SU-DHL-6 (cell line): ENCODE data around the gene CAPSL.

Experiments used
- H2AFZ ChIP-seq: fragments of 200-600 bp; sonication (generic); 2 replicates; pipeline ENCODE4 v1.6.1; 2014; ENCODE audit warnings: low read depth, mild to moderate bottlenecking, moderate library complexity, mixed read lengths, antibody characterized with exemption, low read length; ENCODE audit not compliant: severe bottlenecking
- H3F3A ChIP-seq: fragments of 200-600 bp; shearing (Covaris generic); 2 replicates; pipeline ENCODE4 v1.6.0; 2016; ENCODE audit warnings: antibody characterized with exemption, mild to moderate bottlenecking; ENCODE audit not compliant: insufficient read depth
- H3K27ac ChIP-seq: fragments of 200-600 bp; sonication (generic); 2 replicates; pipeline ENCODE4 v1.5.1; 2016; ENCODE audit warnings: low read depth, mild to moderate bottlenecking, low read length, moderate library complexity, mixed read lengths
- H3K27me3 ChIP-seq: fragments of 200-600 bp; sonication (generic), shearing (Covaris generic); 2 replicates; pipeline ENCODE4 v1.6.0; 2014; ENCODE audit warnings: mild to moderate bottlenecking, low read length
- H3K36me3 ChIP-seq: fragments of 200-600 bp; sonication (generic); 2 replicates; pipeline ENCODE4 v1.6.1; 2014; ENCODE audit warnings: mild to moderate bottlenecking, low read length, mixed read lengths
- H3K4me2 ChIP-seq: fragments of 300-600, 200-600 bp; shearing (Covaris generic), sonication (generic); 2 replicates; pipeline ENCODE4 v1.6.0; 2014; ENCODE audit warnings: low read length, low read depth, mild to moderate bottlenecking; ENCODE audit not compliant: poor library complexity, severe bottlenecking
- H3K4me3 ChIP-seq: fragments of 200-600 bp; sonication (generic); 2 replicates; pipeline ENCODE4 v1.5.1; 2014; ENCODE audit warnings: antibody characterized with exemption, low read length, mild to moderate bottlenecking, mixed read lengths; ENCODE audit not compliant: insufficient read depth, poor library complexity, severe bottlenecking
- H3K79me2 ChIP-seq: fragments of 200-600 bp; sonication (generic); 2 replicates; pipeline ENCODE4 v1.6.1; 2014; ENCODE audit warnings: mild to moderate bottlenecking, low read length, moderate library complexity; ENCODE audit not compliant: insufficient read depth
- H3K9ac ChIP-seq: fragments of 200-600 bp; sonication (generic); 2 replicates; pipeline ENCODE4 v1.7.0; 2014; ENCODE audit warnings: mild to moderate bottlenecking, low read length
- H3K9me2 ChIP-seq: fragments of 200-600 bp; sonication (generic); replicated peaks from 2 replicates; pipeline ENCODE4 v1.6.1; 2014; ENCODE audit warnings: low read length; ENCODE audit not compliant: insufficient read depth
- H3K9me3 ChIP-seq: fragments of 200-600 bp; sonication (generic); 2 replicates; pipeline ENCODE4 v1.6.1; 2014; ENCODE audit warnings: low read length, mixed read lengths; ENCODE audit not compliant: insufficient read depth
- H4K20me1 ChIP-seq: fragments of 200-600 bp; sonication (generic); 2 replicates; pipeline ENCODE4 v1.6.1; 2014; ENCODE audit warnings: low read depth, mild to moderate bottlenecking, antibody characterized with exemption, low read length, moderate library complexity, mixed read lengths
- CTCF ChIP-seq: fragments of 200-600 bp; sonication (generic); IDR thresholded peaks from one replicate; pipeline ENCODE4 v1.5.1; 2017; ENCODE audit warnings: antibody characterized with exemption, mild to moderate bottlenecking, low read length, moderate library complexity; ENCODE audit not compliant: insufficient read depth, poor library complexity, severe bottlenecking
- EZH2phosphoT487 ChIP-seq: fragments of 200-600 bp; sonication (generic), shearing (Covaris generic); conservative IDR thresholded peaks from 2 replicates; pipeline ENCODE4 v1.6.1; 2018; ENCODE audit warnings: mild to moderate bottlenecking, antibody characterized with exemption, low read length, moderate library complexity, mixed read lengths

CAPSL gene

GRCh38 chr5:35884773-35885172, 53.6 kb downstream of the CAPSL start:
- Histone ChIP-seq H3K9me3 (no peaks in the 10 kb centered on the region), H3K27ac (no peak overlapping the region), H3K79me2 (no peaks in the 10 kb centered on the region), H3F3A (no peaks in the 10 kb centered on the region), H3K4me3 (no peak overlapping the region), H3K36me3 (no peaks in the 10 kb centered on the region), H3K4me2 (no peak overlapping the region), H3K9me2 (no peaks in the 10 kb centered on the region), H3K9ac (no peak overlapping the region), H4K20me1 (no peaks in the 10 kb centered on the region), H3K27me3 (no peaks in the 10 kb centered on the region), H2AFZ (no peak overlapping the region)
- TF ChIP-seq CTCF, result no peak
- TF ChIP-seq EZH2phosphoT487, result no peak

- Histone ChIP-seq H3K9ac (no peak overlapping the region), H3K36me3 (no peaks in the 10 kb centered on the region), H3K79me2 (no peaks in the 10 kb centered on the region), H3K4me2 (no peak overlapping the region), H3K4me3 (no peak overlapping the region), H3K9me2 (no peaks in the 10 kb centered on the region), H4K20me1 (no peaks in the 10 kb centered on the region), H3K27me3 (no peaks in the 10 kb centered on the region), H3F3A (no peaks in the 10 kb centered on the region), H3K27ac (no peak overlapping the region), H3K9me3 (no peaks in the 10 kb centered on the region), H2AFZ (no peak overlapping the region)
- no peak for TF ChIP-seq EZH2phosphoT487
- TF ChIP-seq CTCF, result no peak
These were observed 54.1 kb downstream of the CAPSL start for GRCh38 chr5:35884191-35884769.

- Histone ChIP-seq H3F3A (no peaks in the 10 kb centered on the region), H3K9me2 (no peaks in the 10 kb centered on the region; the same call in 1 of the 2 replicates), H3K79me2 (no peaks in the 10 kb centered on the region), H4K20me1 (no peaks in the 10 kb centered on the region), H3K9me3 (no peaks in the 10 kb centered on the region), H2AFZ (no peak overlapping the region), H3K27me3 (no peaks in the 10 kb centered on the region), H3K4me2 (no peak overlapping the region), H3K9ac (no peak overlapping the region), H3K36me3 (no peaks in the 10 kb centered on the region), H3K27ac (no peak overlapping the region), H3K4me3 (no peak overlapping the region)
- TF ChIP-seq CTCF, result no peak
These were observed 56.7 kb downstream of the CAPSL start for GRCh38 chr5:35881758-35882157.
